HG03575 (cell line): ENCODE data around the gene NUDT4.
"Not testable (repeated sequence)": the region's sequence is repeated elsewhere in the genome, so short reads cannot be mapped to it uniquely, and the experiment has no call there.

Experiments
- ATAC-seq: cut with Tn5 transposase; IDR thresholded peaks from one replicate; pipeline ENCODE4 v1.9.1; 2021; ENCODE audit not compliant: unreplicated experiment, insufficient number of reproducible peaks, low FRiP score; ENCODE audit errors: extremely low read depth

Gene NUDT4

DNA sequence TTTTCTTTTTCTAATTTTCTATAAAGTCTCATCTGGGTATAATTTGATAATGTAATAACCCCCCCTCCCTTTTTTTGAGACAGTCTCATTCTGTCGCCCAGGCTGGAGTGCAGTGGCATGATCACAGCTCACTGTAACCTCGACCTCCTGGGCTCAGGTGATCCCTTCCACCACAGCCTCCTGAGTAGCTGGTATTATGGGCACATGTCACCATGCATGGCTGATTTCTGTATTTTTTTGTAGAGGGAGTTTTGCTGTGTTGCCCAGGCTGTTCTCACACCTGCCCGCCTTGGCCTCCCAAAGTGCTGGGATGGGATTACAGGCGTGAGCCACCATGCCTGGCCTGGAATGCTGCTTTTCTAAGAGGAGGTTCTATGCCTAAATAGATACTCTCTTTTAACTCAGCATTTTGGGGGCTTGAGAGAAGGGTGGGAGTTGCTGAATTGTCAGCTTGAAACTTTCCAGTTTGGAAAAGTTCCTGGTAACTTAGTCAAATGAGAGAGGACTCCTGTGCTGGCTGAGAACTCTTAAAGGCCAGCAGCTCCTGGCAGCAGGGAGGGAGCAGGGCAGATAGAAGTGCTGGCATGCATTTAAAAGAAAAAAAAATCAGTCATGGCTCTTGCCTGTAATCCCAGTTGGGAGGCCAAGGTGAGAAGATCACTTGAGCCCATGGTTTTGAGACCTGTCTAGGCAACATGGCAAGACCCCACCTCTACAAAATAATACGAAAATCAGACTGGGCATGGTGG is 13.0 kb downstream of the NUDT4 start:
- ATAC-seq, result no peak

- ATAC-seq, result no peak
Observed at GRCh38 chr12:93393425-93393824, 15.7 kb downstream of the NUDT4 start.

DNA sequence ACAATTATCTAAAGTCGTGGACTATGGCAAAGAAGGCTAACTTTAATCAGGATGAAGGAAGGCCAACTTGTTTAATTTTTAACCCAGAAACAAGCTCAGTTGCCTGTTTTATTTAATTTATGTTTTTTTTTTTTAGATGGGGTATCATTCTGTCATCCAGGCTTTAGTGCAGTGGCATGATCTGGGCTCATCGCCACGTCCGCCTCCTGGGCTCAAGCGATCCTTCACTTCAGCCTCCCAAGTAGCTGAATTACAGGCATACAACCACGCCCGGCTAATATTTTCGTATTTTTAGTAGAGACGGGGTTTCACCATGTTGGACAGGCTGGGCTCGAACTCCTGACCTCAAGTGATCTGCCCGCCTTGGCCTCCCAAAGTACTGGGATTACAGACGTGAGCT is 19.7 kb downstream of the NUDT4 start:
- ATAC-seq, result no peak

DNA sequence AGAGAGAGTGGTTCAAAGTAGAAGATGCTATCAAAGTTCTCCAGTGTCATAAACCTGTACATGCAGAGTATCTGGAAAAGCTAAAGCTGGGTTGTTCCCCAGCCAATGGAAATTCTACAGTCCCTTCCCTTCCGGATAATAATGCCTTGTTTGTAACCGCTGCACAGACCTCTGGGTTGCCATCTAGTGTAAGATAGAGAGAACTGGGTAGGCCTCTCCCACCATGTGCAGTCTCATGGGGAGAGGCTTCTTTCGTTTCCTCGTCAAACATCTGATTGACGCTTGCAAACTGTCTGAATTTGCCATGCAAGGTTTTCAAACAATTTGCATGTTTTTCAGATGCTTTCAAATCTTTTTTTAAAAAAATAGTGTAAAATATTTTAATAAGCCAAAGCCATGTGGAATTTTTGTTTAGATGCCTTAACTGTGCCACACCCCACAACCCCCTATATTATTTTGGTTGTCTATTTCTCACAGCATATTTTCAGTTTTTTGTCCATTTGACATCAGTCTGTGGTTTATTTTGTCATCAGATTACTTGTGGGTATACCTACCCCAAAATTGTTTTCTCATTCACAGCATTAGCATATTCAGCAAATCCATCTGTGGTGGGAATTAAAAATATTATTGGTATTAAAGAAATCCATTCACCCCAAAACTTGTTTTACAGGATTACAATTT is 21.6 kb downstream of the NUDT4 start:
- ATAC-seq, result not testable (repeated sequence)

DNA sequence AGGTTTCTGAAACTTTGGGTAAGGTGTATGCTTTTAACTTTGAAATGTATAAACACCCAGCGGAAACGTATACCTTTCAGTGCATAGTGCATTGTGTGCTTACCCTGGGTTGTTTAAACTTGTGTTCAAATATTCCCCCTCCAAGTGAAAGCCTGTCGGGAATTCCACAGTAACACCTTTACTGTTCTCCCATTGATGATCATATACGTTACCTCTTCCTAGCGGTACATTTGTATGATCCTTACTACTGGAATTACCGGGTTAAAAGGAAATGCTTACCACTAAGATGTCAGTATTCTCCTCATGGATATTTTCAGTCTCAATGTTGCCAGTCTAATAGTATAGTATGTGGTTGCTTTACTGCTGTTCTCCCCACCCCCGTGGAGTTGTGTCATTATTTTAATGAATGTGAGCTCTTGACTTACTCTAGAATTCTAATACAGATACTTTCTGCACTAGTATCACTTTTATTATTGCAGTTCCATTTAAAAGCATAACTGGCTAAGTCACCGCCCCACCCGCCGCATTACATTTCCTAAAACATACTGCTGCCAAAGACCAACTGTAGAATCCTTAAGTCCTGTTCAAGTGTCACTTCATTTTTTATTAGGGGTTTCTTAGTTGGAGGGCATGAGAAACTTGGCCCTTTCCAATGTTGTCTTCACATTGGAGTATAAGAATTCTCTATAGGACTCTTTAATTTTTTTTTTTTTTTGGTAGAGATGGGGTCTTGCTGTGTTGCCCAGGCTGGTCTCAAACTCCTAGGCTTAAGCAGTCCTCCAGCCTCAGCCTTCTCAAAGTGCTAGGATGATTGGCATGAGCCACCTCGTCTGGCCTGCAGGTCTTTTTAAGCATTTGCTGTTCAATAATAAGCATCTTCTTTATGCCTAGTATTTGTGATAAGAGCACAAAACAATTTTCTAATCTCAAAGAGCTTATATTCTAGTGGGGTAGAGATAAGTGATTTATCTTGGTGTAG is 24.9 kb downstream of the NUDT4 start:
- no peak for ATAC-seq

DNA sequence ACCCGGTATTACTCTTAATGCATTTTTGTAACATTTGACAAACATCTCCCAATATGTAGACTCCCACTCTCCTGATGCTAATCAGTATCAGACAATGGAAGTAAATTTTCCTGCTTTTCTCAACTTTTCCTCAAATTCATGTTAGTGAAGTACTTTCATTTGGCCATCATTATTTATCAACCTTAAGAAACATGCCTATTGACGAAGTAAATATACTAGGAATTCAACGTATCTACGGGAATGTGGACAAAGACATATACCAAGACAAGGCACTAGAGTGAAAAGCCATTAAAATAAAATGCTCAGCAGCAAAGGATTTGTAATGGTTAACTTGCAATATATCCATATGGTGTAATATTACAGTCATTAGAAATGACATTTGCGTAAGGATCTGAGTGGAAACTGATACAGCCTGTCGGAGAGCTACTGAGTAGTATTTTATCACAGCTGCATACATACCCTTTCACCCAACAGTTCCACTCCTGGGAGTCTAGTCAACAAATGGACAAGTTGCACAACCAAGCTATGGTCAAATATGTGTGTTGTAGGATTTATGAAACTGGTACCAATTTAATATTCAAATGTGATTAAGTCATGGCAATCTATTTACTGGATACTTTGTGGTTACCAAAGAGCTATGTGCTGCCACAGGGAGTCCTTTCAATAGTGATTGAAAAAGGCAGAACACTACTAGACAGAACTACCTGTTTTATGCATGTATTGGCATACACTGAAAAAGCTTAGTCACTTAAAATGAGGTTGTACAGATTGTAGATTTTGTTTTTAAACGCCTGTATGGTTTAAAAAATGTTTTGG is 26.5 kb downstream of the NUDT4 start:
- ATAC-seq, result no peak

GRCh38 chr12:93404961-93405849 is 27.5 kb downstream of the NUDT4 start:
- no peak for ATAC-seq

DNA sequence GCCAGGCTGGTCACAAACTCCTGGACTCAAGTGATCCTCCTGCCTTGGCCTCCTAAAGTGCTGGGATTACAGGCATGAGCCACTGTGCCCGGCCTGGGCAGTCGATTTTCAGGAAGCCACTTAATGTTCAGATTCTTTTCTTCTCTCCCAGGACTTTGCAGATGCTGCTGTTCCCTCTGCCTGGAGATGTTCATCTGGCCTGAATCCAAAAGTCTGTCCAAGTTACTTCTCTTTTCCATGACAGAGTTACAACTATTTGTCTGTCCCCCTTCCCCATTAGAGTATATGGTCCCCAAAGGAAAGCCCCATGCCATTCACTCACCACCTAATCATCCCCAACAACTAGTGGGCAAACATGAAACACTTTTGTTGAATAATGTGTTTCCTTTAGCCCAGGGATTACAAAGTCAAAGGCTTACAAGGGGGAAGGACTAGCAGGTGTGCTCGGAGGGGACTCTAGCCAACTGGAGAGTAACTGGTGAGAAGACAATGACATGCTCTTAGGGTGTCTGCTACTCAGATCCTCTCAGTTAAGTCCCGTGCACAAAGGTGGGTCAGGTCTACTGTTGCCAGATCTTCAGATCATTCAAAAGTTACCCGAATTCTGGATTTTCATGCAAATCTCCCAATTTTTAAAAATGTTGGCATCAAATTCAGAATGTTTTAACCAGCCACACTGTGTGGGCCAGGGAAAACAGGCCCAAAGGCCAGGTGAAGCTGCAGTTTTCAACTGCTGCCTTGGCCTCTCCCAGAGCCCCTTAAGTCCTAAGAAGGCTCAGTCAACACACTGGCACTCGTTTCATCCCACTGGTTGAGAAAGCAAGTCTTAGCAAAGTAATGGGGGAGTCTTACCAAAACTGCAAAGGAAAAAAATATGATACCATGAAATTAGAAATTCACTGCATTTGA is 29.6 kb downstream of the NUDT4 start:
- no peak for ATAC-seq

- ATAC-seq, result no peak
Observed at GRCh38 chr12:93407963-93408283, 30.2 kb downstream of the NUDT4 start.

DNA sequence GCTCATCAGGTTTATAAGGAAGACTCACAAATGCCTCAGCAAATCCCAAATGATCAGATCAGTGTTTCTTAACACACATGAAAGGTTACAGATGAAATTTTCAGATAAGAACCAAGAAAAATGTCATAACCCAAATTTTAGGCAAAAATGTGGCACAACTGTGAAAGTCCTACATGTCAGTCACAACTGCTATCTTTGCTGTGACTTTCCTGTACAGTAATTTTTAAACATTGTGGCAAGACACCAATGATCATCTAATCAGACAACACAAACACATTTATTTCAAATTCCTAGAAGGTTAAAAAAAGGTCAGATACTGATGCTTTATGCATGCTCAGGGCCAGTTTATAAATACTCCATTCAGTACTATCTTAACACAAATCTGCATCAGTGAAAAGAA is 31.1 kb downstream of the NUDT4 start:
- no peak for ATAC-seq

GRCh38 chr12:93409343-93410187 is 31.8 kb downstream of the NUDT4 start:
- not testable (repeated sequence) for ATAC-seq

DNA sequence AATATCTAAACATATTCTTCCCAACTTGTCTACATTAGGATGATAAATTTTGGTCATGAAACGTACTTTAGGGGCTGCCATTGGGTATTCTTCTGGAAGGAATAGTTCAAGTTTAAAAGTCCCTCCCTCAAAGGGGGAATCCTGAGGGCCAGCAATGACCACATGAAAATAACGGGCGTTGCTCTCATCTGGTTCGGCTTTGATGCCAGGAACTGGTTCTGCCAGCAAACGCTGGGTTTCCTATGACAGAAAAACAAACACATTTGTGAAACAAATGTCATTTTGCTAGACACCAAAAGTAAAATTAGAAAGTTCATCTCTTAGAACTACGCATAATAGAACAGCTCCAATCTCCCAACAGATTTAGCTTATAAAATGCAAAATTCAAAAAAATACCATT is 33.3 kb downstream of the NUDT4 start:
- ATAC-seq, result not testable (repeated sequence)

GRCh38 chr12:93412396-93412795 is 34.7 kb downstream of the NUDT4 start:
- not testable (repeated sequence) for ATAC-seq

GRCh38 chr12:93413064-93413463 is 35.3 kb downstream of the NUDT4 start:
- ATAC-seq, result no peak

- no peak for ATAC-seq
Observed at GRCh38 chr12:93415723-93416464, 38.2 kb downstream of the NUDT4 start.
